NCI-H2171 (cell line): ENCODE results near the gene MFAP2.
"Not testable (repeated sequence)": the region's sequence is repeated elsewhere in the genome, so short reads cannot be mapped to it uniquely, and the experiment has no call there.

Source experiments
- DNase-seq: peaks from one replicate; lab custom pipeline; 2025; lab: John Stamatoyannopoulos, UW

Gene MFAP2

DNA sequence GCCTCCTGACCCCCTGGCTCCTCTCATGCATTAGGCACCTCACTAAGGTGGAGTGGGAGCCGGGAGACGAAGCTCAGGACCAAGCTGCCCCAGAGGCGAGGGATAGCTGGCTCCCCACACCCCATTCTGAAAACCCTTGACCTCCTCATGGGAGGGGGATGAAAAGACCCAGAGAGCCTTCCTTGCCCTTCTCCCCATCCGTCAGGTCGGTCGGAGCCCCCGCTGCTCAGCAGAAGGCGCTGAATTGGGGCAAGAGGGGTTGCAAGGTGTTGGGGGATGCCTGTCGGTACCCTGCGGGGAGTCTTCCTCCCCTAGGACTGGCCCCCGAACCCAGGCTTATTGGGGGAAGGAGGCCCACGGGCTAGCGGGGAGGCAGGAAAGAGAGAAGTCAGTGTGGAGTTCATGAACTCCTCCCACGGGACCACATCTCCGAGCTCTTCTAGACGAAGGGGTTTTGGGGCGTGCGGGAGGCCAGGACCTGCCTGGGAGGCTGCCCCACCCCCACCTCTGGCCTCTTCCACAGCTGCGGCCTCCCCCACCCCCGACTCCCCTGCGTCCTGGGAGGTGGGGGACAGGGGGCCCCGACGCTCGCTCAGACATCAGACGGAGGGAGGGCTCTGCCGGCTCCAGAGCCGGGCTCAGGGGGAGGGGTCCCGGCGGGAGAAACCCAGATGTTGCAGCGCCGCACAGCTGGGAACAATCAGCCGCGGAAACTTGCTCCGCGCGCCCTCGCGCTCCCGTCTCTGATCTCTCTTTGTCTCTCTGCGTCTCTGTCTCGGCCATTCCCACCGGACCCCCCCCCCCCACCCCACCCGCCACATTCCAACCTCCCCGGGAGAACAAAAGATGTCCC, 719 bp downstream of the MFAP2 start:
- no peak for DNase-seq

DNA sequence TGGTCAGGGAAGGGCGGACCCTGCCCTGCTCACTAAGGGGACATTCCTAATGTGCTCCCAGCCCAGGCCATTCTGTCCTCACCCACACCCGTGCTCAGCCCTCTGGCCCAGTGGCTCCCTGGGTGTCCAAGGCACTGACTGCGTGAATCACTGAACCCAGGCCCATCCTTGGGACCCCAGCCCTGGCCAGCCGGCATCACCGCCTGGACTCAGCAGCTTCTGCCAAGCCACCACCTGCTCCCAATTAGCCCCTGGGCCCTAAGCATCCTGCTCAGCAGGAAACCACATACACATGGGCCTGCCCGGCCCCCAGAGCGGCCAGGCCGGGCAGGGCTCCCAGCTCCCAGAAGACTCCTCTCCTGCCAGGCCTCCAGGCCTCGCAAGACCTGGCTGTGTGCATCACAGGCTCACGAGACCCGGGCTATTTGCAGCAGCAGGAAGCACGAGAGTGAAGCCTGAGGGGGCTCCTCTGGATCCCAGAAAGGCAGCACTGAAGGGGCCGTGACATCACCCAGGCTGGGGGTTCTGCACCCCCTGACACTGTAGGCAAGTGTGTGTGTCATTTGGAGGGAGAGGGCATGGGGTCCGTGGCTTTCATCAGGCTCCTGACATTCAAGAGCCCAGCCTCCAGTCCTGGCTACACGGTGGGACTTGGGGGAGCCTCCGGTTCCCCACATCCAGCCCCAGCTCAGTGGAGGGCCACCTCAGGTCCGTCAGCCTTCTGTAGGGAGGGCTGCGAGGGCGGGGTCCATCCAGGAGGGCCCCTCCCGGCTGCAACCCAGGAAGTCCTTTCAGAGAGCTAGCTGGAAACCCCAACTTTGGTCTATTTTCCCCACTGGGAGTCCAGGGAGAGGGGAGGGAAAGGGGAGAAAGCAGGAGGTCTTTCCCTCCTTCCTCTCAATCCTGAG, 1.6 kb downstream of the MFAP2 start:
- no peak for DNase-seq

DNA sequence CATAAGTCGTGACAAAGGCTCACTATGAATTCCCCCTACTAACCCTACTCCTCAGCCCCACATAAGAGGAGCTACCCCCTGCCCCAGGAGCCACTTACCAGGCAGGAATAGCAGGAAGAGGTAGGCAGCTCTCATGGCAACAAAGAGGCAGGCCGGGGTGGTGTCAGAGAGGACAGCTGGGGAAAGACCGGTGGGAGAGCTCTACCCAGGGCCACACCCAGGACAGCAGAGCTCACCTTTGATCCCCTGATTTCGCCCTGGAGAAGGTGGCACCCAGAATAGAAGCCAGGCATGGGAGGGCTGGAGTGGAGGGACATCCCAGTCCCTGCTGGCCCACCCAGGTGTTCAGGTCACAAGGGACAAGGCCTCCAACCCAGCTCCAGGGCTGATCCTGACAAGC, 2.3 kb downstream of the MFAP2 start:
- DNase-seq = no peak

DNA sequence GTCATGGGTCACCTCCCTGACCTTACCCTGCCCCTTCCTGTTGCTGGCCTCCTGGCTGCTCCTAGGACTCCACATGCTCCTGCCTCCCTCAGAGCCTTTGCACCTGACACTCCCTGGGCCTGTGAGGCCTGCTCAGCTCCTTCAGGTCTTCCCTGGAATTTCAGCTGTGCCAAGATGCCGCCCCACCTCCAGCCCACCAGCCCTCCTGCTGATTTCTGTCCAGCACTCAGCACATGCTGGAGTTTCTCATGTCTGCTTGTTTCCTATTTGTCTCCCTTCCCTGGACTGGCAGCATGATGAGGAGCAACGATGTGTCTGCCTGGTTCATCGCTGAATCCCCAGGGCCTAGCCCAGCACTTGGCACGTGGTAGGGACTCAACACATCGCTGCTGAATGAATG, 3.0 kb downstream of the MFAP2 start:
- no peak for DNase-seq

DNA sequence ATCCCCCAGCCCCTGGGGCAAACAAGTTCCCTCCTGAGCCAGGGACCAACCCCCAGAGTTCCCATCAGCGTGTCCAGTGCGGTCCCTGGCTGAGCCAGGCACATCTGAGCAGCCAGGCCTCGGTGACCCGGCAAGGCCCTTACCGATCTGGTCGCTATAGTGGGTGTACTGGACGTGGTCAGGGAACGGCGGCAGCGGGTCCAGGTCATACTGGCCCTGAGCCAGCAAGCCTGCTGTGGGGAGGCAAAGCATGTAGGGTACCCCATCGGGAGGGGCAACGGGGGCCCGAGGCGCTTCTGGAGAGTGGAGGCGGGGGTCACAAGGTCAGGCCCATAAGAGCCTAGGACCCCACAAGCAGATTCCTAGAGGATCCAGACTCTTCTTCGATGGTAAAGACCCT, 3.5 kb downstream of the MFAP2 start:
- no peak for DNase-seq

DNA sequence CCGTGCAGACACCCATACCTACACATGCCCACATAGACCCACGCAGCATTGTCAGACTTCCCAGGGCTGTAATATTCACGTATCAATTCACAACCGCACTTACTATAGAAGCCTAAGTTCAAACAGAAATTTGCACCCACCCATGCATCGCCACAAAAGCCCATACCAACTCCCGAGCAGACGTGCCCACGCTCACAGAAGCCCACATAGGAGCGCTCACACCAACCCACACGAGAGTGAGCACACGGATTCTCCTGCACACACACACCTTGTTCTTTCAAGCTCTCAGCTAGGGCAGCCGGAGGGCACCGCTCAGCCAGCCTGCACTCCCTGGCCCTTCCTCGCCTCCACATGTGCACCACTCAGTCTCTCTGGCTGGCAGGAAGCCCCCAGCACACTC, 4.6 kb downstream of the MFAP2 start:
- no peak for DNase-seq

DNA sequence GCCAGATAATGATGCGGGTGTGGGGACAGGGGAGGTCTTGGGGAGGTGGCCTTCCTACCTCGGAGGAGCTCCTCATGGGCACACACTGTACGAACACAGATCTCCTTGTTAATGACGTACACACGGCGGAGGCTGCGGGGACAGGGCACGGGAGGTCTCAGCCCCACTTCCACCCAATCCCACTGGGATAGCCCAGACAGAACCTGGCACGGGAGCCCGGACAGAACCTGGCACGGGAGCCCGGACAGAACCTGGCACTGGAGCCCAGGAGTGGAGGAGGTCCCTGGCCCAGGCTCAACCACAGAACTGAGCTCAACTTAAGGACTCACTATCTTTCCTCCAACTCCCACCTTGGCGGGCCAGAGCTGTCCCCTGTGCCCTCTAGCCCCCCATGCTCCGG, 5.2 kb downstream of the MFAP2 start:
- DNase-seq = no peak

DNA sequence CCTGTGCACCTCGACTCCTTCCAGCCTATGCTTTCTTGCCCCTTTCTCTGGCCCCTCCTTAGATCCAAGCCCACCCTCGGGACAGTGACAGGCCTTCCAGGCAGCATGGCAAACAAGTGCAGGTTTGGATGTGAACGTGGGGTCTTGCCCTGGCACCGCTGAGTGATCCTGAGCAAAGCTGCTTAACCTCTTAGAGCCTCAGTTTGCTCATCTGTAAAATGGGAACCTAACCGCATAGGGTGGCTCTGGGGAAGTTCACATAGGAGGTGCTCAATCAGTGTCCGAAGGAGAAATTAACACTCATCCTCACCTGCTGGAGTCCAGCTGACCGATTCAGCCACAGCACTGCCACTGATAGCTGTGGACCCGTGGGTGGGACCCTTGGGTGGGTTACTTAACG, 7.2 kb downstream of the MFAP2 start:
- no peak for DNase-seq

DNA sequence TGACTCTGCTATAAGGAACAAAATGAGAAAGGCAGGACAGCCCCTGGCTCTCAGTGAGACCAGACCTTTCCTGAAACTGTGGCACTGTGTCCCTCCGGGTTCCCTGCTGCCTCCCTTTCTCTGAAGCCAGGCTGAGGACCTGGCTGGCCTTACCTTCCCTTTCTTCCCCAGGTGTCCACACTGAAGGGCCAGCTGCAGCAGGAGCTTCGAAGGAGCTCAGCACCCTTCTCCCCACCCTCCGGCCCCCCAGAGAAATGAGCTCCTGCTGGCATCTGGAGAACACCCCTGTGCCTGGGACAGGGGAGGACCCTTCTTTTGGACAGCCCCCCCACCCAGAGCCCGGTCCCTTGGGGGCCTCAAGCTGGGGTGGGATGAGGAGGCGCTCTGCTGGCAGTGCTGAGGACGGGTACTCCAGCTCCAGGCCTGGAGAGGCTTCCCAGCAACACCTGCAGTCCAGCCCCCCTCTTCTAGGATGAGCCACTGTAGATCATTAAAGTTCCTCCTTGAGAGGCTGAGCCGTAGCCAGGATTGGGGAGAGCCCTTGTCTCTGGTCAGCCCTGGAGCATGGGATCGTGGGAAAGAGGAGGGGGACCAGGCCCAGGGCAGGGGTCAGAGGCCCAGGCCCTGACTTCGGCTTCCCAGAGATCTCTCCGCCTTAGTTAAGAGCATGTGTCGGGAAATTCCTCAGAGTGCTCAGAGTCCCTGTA, 8.1 kb downstream of the MFAP2 start:
- DNase-seq = no peak

DNA sequence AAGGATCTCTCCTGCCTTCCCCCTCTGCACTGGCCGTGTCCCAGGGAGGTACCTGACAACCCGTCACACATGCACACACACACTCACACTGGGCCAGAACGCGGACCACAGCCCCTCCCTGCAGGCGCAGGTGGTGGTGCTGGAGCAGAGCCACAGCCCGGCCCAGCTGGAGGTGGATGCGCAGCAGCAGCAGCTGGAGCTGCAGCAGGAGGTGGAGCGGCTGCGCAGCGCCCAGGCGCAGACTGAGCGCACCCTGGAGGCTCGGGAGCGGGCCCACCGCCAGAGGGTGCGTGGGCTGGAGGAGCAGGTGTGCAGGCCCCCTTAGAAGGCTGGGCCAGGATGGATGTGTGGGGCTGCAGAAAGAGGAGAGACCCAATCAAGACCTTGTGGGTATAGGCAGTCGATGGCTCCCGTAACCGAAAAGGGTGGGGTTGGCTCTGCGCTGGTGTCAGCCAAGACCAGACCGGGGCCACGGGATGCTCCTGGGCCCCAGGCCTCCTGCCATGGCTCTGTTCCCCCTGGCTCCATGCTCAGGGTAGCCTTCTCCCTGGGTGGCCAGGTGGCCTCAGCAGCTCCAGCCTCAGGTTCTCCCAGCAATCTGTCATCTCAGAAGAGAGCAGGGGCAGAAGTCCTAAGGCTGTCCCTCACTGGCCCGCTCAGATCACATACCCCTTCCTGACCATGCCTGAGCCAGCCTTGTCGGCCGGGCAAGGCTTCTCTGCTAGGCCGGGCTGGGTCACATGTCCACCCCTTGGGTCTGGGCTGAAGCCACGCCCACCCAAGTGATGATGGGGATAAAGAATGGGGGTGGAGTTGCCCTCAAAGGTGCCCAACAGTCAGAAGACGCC, 8.9 kb downstream of the MFAP2 start:
- DNase-seq = peak; percentile 63

DNA sequence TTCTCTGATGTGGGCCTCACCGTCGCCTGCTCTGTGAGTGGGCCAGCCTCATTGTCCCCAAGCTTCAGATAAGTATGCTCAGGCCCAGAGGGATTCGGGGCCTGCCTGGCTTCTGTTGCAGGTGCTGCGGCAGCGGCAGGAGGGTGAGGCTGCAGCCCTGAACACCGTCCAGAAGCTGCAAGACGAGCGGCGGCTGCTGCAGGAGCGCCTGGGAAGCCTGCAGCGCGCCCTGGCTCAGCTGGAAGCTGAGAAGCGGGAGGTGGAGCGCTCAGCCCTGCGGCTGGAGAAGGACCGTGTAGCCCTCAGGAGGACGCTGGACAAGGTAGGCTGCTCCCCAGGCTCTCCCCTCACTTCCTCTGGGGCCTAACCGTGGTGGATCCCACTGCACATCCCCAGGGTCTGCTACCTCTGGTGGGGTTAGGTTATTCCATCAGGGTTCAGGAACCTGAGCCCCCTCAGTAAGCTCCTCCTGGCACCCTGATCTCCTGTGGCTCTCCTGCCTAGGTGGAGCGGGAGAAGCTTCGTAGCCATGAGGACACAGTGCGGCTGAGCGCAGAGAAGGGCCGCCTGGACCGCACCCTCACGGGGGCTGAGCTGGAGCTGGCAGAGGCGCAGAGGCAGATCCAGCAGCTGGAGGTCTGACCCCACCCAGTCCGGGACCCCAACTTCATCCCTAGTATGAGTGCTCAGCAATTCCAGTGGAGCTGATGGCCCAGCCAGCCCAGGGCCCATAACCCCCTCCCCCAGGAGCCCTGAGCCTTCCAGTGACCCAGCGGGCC, 10.1 kb downstream of the MFAP2 start:
- DNase-seq = no peak

DNA sequence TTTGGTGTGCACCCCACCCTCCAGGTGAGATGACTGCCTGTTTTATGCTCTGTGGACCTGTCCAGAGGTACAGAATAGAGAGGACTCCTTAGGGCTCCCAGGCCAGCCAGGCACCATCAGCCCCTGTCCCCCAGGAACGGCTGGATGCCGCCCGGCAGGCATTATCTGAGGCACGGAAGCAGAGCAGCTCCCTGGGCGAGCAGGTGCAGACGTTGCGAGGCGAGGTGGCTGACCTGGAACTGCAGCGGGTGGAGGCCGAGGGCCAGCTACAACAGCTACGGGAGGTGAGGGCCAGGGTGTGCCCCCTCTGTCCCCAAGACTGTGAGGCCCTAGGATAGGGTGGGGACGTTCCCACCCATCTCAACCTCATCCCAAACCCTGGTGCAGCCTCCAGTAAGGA, 10.8 kb downstream of the MFAP2 start:
- no peak for DNase-seq

DNA sequence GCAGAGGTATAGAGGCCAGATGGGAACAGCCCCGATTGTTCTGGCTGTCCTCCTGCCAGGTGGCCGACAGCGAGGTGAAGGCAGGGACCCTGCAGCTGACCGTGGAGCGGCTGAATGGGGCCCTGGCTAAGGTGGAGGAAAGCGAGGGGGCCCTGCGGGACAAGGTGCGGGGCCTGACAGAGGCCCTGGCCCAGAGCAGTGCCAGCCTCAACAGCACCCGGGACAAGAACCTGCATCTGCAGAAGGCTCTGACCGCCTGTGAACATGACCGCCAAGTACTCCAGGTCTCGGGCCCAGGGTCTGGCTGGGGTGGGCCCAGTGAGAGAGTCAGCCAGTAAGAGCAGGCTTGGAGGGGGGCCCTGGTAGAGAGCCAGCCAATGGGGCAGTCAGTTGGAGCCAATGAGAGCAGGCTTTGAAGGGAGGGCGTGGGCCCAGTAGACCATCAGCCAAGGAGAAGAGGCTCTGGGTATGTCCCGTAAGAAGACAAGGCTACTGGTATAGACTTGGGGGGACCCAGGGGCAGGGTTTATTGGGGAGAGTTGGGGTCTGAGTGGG, 11.3 kb downstream of the MFAP2 start:
- no peak for DNase-seq

DNA sequence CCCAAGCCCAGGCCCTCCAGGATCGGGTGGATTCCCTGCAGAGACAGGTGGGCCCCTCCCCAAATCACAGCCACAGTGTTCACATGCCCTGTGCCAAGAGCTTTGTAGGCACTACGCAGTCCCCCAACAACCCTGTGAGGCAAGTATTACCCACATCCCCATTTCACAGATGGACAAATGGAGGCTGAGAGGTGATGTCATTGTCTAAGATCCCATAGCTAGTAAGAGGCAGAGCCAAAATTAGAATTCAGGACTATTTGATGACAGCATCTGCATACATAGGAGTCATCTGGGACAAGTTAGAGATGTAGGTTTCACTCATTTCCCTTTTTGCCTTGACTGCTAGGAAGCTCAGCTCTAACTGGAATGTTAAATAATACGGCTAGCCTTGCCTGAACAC, 12.0 kb downstream of the MFAP2 start:
- DNase-seq = no peak

DNA sequence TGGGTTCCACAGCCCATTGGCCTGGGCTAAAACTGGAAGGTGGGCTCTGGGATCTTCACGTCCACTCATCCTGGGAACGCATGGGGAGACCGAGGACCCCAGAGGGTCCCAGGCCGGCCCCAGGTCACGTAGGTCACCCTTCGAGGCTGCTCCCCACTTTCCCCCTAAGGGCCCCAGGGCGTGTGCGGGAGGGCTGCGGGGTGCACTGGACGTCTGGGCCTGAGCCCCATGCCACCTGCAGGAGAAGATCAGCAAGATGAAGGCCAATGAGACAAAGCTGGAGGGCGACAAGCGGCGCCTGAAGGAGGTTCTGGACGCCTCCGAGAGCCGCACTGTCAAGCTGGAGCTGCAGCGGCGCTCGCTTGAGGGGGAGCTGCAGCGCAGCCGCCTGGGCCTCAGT, 12.5 kb downstream of the MFAP2 start:
- no peak for DNase-seq

DNA sequence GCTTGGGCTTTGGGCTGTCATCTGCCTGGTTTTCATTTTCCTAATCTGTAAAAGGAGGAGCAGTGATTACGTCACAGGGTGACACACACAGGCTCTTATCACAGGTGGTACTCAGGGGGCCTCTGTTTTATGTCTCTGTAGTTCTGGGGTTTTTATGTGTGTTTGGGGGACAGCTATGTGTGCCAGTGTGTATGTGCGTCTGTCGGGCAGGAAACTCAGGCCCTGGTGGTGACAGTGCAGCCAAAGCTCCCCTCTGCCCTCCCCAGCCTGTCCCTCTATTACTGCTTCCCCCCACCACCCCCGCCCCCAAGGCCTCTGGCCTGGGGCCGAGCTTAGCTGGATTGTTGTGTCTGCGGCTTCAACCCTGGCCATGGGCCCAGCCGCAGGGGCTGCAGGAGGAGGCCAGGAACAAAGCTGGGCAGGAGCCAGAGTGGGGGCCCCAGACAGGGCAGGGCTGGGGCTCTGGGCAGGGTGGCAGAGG, 13.3 kb downstream of the MFAP2 start:
- no peak for DNase-seq

DNA sequence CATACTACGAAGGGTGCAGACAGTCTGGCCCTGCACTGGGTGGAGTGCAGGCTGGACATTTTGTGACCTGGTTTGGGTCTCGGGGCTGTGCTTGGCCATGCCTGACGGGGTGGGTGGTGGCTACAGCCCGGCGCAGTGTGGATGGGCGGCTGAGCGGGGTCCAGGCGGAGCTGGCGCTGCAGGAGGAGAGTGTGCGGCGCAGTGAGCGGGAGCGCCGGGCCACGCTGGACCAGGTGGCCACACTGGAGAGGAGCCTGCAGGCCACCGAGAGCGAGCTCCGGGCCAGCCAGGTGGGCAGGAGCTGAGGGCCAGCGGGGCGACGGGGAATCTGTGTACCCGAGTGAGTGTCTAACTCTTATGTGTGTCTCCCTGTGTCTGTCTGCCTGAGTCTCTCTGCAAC, 14.1 kb downstream of the MFAP2 start:
- no peak for DNase-seq

DNA sequence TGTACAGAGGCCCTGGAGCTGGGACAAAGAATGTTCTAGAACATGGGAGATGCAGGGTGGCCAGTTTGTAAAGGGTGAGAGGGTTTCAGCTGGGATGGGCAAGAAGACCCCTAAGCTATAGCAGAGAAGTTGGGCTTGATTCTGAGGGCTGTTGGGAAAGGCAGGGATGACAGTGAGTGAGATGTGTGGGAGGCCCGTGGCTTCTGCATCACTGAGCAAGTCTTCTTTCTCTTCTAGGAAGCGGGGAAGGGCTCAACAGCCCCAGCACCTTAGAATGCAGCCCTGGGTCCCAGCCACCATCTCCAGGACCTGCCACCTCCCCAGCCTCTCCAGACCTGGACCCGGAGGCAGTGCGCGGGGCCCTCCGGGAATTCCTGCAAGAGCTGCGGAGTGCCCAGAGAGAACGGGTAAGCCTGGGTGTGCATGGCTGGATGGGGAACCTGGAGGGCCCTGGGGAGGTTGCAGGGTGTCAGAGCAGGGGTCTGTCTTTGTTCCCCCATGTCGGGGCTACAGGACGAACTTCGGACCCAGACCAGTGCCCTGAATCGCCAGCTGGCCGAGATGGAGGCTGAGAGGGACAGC, 14.8 kb downstream of the MFAP2 start:
- DNase-seq = no peak

DNA sequence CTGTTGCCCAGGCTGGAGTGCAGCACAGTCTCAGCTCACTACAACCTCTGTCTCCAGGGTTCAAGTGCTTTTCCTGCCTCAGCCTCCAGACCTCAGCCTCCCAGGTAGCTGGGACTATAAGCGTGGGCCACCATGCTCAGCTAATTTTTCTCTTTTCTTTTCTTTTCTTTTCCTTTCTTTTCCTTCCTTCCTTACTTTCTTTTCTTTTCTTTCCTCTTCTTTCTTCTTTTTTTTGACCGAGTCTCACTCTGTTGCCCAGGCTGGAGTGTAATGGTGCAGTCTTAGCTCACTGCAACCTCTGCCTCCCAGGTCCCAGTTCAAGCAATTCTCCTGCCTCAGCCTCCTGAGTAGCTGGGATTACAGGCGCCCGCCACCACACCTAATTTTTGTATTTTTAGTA, 16.3 kb downstream of the MFAP2 start:
- DNase-seq = not testable (repeated sequence)
